HEK293 (cell line): ENCODE results near the gene KRT4.

Source experiments
- CTCF ChIA-PET: fragments of 350-600 bp; formaldehyde crosslinking; extraction: SDS; loops from one replicate; lab custom pipeline; 2021; ENCODE audit warnings: antibody characterized with exemption; lab: Yijun Ruan, JAX
- POLR2A ChIA-PET: fragments of 300-600 bp; formaldehyde crosslinking; extraction: SDS; loops from one replicate; lab custom pipeline; 2020; ENCODE audit warnings: antibody characterized with exemption, inconsistent platforms; lab: Yijun Ruan, JAX
- H3K27ac ChIP-seq: fragments of 200-500 bp; sonication (Bioruptor generic); 2 replicates; pipeline ENCODE4 v1.5.1; 2014; ENCODE audit warnings: low read depth, low read length, control low read depth, inconsistent platforms; ENCODE audit errors: extremely low read depth
- H3K36me3 ChIP-seq, 2 experiments: fragments of 200-500 bp in 1 of 2; sonication (Bioruptor generic) in 1 of 2; 1 replicate in 1 of 2; 2 replicates in 1 of 2; pipeline ENCODE4 v1.5.1; 2014 to 2017; ENCODE audit warnings: inconsistent platforms in 2 of 2, low read length in 2 of 2; ENCODE audit not compliant: control insufficient read depth in 2 of 2, insufficient read depth in 1 of 2
- H3K4me1 ChIP-seq: fragments of 200-500 bp; sonication (Bioruptor generic); 2 replicates; pipeline ENCODE4 v1.5.1; 2014; ENCODE audit warnings: mild to moderate bottlenecking, low read length, inconsistent platforms; ENCODE audit not compliant: control insufficient read depth, insufficient read depth
- H3K4me3 ChIP-seq: 2 replicates; pipeline ENCODE4 v1.5.1; 2011; ENCODE audit warnings: low read depth, mild to moderate bottlenecking, control low read depth, low read length, moderate library complexity
- H3K9me3 ChIP-seq: fragments of 200-500 bp; sonication (Bioruptor generic); 2 replicates; pipeline ENCODE4 v1.5.1; 2014; ENCODE audit warnings: low read depth, low read length, inconsistent platforms; ENCODE audit not compliant: control insufficient read depth, insufficient read depth
- HOXD13 ChIP-seq: sonication (generic); formaldehyde crosslinking; IDR thresholded peaks from 2 replicates; pipeline ENCODE4 v1.8.0; 2022; ENCODE audit warnings: missing genetic modification reagents, borderline replicate concordance
- KLF10 ChIP-seq: fragments of 450-650 bp; IDR thresholded peaks from 2 replicates; pipeline ENCODE4 v1.5.1; 2018; ENCODE audit warnings: missing biosample characterization, mild to moderate bottlenecking, missing genetic modification characterization
- PRDM1 ChIP-seq: fragments of 450-650 bp; formaldehyde crosslinking; IDR thresholded peaks from 2 replicates; pipeline ENCODE4; 2016; ENCODE audit warnings: missing biosample characterization, missing genetic modification characterization
- SCRT2 ChIP-seq: fragments of 450-650 bp; formaldehyde crosslinking; IDR thresholded peaks from 2 replicates; pipeline ENCODE4 v1.5.1; 2016; ENCODE audit warnings: missing biosample characterization, missing genetic modification characterization
- TRIM28 ChIP-seq: IDR thresholded peaks from 2 replicates; pipeline ENCODE4 v1.6.1; 2011; ENCODE audit warnings: low read length, control low read depth, borderline replicate concordance
- ZFHX2 ChIP-seq: fragments of 450-650 bp; formaldehyde crosslinking; conservative IDR thresholded peaks from 2 replicates; pipeline ENCODE4 v1.5.1; 2016; ENCODE audit warnings: missing biosample characterization, missing genetic modification characterization
- ZIC2 ChIP-seq: fragments of 450-650 bp; formaldehyde crosslinking; IDR thresholded peaks from 2 replicates; pipeline ENCODE4 v1.5.1; 2016; ENCODE audit warnings: missing biosample characterization, missing genetic modification characterization
- ZNF2 ChIP-seq: fragments of 450-650 bp; formaldehyde crosslinking; IDR thresholded peaks from 2 replicates; pipeline ENCODE4 v1.5.1; 2016; ENCODE audit warnings: missing biosample characterization, missing genetic modification characterization
- ZNF221 ChIP-seq: fragments of 450-650 bp; formaldehyde crosslinking; IDR thresholded peaks from 2 replicates; pipeline ENCODE4 v1.5.1; 2017; ENCODE audit warnings: missing biosample characterization, missing genetic modification characterization, borderline replicate concordance
- ZNF24 ChIP-seq: fragments of 450-650 bp; formaldehyde crosslinking; IDR thresholded peaks from 2 replicates; pipeline ENCODE4 v1.5.1; 2016; ENCODE audit warnings: missing biosample characterization, missing genetic modification characterization
- ZNF416 ChIP-seq: fragments of 450-650 bp; formaldehyde crosslinking; IDR thresholded peaks from 2 replicates; pipeline ENCODE4 v1.5.1; 2016; ENCODE audit warnings: missing biosample characterization, missing genetic modification characterization
- ZNF473 ChIP-seq: fragments of 450-650 bp; formaldehyde crosslinking; IDR thresholded peaks from 2 replicates; pipeline ENCODE4 v1.5.1; 2017; ENCODE audit warnings: missing biosample characterization, missing genetic modification characterization
- ZNF510 ChIP-seq: fragments of 450-650 bp; formaldehyde crosslinking; IDR thresholded peaks from 2 replicates; pipeline ENCODE4 v1.5.1; 2018; ENCODE audit warnings: mild to moderate bottlenecking, missing genetic modification characterization, missing biosample characterization; ENCODE audit not compliant: insufficient replicate concordance
- ZNF560 ChIP-seq: fragments of 450-650 bp; formaldehyde crosslinking; IDR thresholded peaks from 2 replicates; pipeline ENCODE4 v1.5.1; 2017; ENCODE audit warnings: missing biosample characterization, missing genetic modification characterization, borderline replicate concordance
- ZNF561 ChIP-seq: fragments of 450-650 bp; IDR thresholded peaks from 2 replicates; pipeline ENCODE4 v1.5.1; 2018; ENCODE audit warnings: missing biosample characterization, missing genetic modification characterization, borderline replicate concordance
- ZNF747 ChIP-seq: fragments of 450-650 bp; formaldehyde crosslinking; IDR thresholded peaks from 2 replicates; pipeline ENCODE4 v1.5.1; 2016; ENCODE audit warnings: missing biosample characterization, missing genetic modification characterization
- ZNF768 ChIP-seq: fragments of 450-650 bp; formaldehyde crosslinking; IDR thresholded peaks from 2 replicates; pipeline ENCODE4 v1.5.1; 2018; ENCODE audit warnings: missing biosample characterization, mild to moderate bottlenecking, missing genetic modification characterization
- TF ChIP-seq, protein P1 (sequence below): fragments of 450-650 bp; formaldehyde crosslinking; IDR thresholded peaks from 2 replicates; pipeline ENCODE4 v1.5.1; 2017; ENCODE audit warnings: missing biosample characterization, missing genetic modification characterization
- TF ChIP-seq, protein P2 (sequence below): fragments of 450-650 bp; formaldehyde crosslinking; IDR thresholded peaks from 2 replicates; pipeline ENCODE4 v1.5.1; 2016; ENCODE audit warnings: missing biosample characterization, missing genetic modification characterization
- TF ChIP-seq, protein P3 (sequence below): fragments of 450-650 bp; formaldehyde crosslinking; IDR thresholded peaks from 2 replicates; pipeline ENCODE4 v1.5.1; 2016; ENCODE audit warnings: missing biosample characterization, missing genetic modification characterization, borderline replicate concordance
- TF ChIP-seq, protein P4 (sequence below): fragments of 450-650 bp; formaldehyde crosslinking; IDR thresholded peaks from 2 replicates; pipeline ENCODE4 v1.5.1; 2017; ENCODE audit warnings: missing biosample characterization, mild to moderate bottlenecking, missing genetic modification characterization, moderate library complexity
- TF ChIP-seq, protein P5 (sequence below): fragments of 450-650 bp; formaldehyde crosslinking; conservative IDR thresholded peaks from 2 replicates; pipeline ENCODE4 v1.5.1; 2016; ENCODE audit warnings: low read depth, missing biosample characterization, missing genetic modification characterization
- TF ChIP-seq, protein P6 (sequence below): fragments of 450-650 bp; formaldehyde crosslinking; IDR thresholded peaks from 2 replicates; pipeline ENCODE4 v1.5.1; 2016; ENCODE audit warnings: missing biosample characterization, missing genetic modification characterization

Gene KRT4

DNA sequence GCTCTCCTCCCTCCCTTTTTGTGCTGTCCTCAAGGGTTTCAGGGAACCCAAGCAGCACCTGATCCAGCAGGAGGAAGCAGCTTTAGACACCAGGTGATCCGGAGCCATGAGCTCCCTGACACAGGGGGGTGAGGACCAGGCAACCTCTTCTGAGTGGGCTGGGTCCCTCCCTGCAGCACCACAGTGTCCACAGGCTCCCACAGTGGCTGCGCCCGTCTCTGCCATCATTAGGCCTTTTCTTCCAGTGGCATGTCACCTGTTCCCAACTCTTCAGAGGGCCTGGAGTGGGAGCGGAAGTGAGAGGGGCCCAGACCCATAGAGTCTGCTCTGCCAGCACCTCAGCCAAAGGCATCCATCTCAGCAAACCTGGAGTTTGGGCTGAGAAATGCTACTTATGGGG, 36.4 kb downstream of the KRT4 start (continued):
- TF ChIP-seq, protein P1, sequence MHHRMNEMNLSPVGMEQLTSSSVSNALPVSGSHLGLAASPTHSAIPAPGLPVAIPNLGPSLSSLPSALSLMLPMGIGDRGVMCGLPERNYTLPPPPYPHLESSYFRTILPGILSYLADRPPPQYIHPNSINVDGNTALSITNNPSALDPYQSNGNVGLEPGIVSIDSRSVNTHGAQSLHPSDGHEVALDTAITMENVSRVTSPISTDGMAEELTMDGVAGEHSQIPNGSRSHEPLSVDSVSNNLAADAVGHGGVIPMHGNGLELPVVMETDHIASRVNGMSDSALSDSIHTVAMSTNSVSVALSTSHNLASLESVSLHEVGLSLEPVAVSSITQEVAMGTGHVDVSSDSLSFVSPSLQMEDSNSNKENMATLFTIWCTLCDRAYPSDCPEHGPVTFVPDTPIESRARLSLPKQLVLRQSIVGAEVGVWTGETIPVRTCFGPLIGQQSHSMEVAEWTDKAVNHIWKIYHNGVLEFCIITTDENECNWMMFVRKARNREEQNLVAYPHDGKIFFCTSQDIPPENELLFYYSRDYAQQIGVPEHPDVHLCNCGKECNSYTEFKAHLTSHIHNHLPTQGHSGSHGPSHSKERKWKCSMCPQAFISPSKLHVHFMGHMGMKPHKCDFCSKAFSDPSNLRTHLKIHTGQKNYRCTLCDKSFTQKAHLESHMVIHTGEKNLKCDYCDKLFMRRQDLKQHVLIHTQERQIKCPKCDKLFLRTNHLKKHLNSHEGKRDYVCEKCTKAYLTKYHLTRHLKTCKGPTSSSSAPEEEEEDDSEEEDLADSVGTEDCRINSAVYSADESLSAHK (tag by site-specific recombination): no peak
- TF ChIP-seq, protein P2, sequence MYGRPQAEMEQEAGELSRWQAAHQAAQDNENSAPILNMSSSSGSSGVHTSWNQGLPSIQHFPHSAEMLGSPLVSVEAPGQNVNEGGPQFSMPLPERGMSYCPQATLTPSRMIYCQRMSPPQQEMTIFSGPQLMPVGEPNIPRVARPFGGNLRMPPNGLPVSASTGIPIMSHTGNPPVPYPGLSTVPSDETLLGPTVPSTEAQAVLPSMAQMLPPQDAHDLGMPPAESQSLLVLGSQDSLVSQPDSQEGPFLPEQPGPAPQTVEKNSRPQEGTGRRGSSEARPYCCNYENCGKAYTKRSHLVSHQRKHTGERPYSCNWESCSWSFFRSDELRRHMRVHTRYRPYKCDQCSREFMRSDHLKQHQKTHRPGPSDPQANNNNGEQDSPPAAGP (tag by site-specific recombination): no peak
- TF ChIP-seq SCRT2 (no peak), ZNF473 (tag by site-specific recombination) (no peak), PRDM1 (tag by site-specific recombination) (no peak), ZIC2 (tag by site-specific recombination) (no peak), ZNF510 (tag by site-specific recombination) (no peak), ZNF221 (tag by site-specific recombination) (no peak), ZNF768 (no peak)
- TF ChIP-seq, protein P3, sequence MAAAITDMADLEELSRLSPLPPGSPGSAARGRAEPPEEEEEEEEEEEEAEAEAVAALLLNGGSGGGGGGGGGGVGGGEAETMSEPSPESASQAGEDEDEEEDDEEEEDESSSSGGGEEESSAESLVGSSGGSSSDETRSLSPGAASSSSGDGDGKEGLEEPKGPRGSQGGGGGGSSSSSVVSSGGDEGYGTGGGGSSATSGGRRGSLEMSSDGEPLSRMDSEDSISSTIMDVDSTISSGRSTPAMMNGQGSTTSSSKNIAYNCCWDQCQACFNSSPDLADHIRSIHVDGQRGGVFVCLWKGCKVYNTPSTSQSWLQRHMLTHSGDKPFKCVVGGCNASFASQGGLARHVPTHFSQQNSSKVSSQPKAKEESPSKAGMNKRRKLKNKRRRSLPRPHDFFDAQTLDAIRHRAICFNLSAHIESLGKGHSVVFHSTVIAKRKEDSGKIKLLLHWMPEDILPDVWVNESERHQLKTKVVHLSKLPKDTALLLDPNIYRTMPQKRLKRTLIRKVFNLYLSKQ (tag by site-specific recombination): no peak
- TF ChIP-seq, all 188 proteins: peak for 0

DNA sequence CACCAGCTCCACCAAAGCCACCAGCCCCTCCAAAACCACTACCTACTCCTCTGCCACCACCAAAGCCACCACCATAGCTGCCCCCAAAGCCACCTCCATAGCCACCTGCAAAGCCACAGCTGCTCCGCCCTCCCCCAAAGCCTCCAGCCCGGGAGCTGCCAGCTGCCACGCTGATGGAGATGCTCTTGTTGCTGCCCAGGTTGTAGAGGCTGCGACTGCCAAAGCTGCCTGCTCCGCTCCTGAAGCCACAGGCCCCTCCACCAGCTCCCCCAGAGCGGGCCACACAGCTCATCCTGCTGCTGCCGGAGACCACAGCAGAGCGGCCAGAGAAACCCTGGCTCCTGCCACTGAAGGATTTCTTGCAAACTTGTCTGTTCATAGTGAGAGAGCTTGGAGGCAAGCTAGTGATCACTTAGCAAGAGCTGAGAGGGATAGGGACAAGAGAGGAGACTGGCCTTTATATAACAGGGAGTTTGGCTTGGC, 37.0 kb downstream of the KRT4 start, which contains the start of gene KRT76:
KRT76 (minus strand) TSS at position 433 of the 483 bp plus-strand sequence; CDS start at position 379, 54 bp downstream.
- CTCF ChIA-PET: interaction anchor here (1.0 kb wide), 1 partner anchor 94 kb away, joined by 5 read pairs; no protein-coding TSS in a partner anchor
- no peak within 1 kb of the TSS for H3K4me3 ChIP-seq
- TF ChIP-seq KLF10 (tag by site-specific recombination): no peak
- TF ChIP-seq, protein P4, sequence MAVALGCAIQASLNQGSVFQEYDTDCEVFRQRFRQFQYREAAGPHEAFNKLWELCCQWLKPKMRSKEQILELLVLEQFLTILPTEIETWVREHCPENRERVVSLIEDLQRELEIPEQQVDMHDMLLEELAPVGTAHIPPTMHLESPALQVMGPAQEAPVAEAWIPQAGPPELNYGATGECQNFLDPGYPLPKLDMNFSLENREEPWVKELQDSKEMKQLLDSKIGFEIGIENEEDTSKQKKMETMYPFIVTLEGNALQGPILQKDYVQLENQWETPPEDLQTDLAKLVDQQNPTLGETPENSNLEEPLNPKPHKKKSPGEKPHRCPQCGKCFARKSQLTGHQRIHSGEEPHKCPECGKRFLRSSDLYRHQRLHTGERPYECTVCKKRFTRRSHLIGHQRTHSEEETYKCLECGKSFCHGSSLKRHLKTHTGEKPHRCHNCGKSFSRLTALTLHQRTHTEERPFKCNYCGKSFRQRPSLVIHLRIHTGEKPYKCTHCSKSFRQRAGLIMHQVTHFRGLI (tag by site-specific recombination): no peak
- H3K27ac ChIP-seq: no peak within 1 kb of the TSS
- POLR2A ChIA-PET: no interaction called here
- H3K4me1 ChIP-seq: no peaks in the 10 kb centered on the region
- no peaks in the 10 kb centered on the region for H3K9me3 ChIP-seq
- no peaks in the 10 kb centered on the region for H3K36me3 ChIP-seq

DNA sequence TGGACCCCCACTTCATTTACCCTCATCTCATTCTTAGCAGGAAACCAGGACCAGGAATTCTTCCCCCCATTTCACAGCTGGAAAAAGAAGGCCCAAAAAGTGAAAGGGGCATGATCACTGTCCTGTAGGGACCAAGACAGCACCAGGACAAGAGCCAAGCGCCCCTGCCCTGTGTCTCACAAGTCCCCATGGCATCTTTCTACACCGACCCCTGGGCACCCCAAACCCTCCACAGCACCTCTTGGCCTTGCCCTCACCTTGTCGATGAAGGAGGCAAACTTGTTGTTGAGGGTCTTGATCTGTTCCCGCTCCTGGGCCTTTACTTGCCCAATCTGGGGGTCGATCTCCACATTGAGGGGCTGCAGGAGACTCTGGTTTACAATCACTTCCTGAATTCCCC, 37.5 kb downstream of the KRT4 start:
- Histone ChIP-seq H3K27ac (no peak overlapping the region), H3K9me3 (no peaks in the 10 kb centered on the region), H3K36me3 (no peaks in the 10 kb centered on the region), H3K4me3 (no peak overlapping the region), H3K4me1 (no peaks in the 10 kb centered on the region)
- CTCF ChIA-PET: interaction anchor here (0.6 to 1.0 kb wide), 3 partner anchors 19 to 103 kb away, joined by 5 to 7 read pairs (median 5); no protein-coding TSS in a partner anchor
- POLR2A ChIA-PET: no interaction called here
- TF ChIP-seq ZNF24 (no peak), ZNF416 (tag by site-specific recombination) (no peak), ZNF747 (no peak), ZNF560 (tag by site-specific recombination) (no peak), ZNF2 (tag by site-specific recombination) (no peak), ZFHX2 (no peak), HOXD13 (no peak), TRIM28 (no peak), ZNF561 (no peak)
- TF ChIP-seq, protein P5, sequence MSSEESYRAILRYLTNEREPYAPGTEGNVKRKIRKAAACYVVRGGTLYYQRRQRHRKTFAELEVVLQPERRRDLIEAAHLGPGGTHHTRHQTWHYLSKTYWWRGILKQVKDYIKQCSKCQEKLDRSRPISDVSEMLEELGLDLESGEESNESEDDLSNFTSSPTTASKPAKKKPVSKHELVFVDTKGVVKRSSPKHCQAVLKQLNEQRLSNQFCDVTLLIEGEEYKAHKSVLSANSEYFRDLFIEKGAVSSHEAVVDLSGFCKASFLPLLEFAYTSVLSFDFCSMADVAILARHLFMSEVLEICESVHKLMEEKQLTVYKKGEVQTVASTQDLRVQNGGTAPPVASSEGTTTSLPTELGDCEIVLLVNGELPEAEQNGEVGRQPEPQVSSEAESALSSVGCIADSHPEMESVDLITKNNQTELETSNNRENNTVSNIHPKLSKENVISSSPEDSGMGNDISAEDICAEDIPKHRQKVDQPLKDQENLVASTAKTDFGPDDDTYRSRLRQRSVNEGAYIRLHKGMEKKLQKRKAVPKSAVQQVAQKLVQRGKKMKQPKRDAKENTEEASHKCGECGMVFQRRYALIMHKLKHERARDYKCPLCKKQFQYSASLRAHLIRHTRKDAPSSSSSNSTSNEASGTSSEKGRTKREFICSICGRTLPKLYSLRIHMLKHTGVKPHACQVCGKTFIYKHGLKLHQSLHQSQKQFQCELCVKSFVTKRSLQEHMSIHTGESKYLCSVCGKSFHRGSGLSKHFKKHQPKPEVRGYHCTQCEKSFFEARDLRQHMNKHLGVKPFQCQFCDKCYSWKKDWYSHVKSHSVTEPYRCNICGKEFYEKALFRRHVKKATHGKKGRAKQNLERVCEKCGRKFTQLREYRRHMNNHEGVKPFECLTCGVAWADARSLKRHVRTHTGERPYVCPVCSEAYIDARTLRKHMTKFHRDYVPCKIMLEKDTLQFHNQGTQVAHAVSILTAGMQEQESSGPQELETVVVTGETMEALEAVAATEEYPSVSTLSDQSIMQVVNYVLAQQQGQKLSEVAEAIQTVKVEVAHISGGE (tag by site-specific recombination): no peak
- TF ChIP-seq, protein P6, sequence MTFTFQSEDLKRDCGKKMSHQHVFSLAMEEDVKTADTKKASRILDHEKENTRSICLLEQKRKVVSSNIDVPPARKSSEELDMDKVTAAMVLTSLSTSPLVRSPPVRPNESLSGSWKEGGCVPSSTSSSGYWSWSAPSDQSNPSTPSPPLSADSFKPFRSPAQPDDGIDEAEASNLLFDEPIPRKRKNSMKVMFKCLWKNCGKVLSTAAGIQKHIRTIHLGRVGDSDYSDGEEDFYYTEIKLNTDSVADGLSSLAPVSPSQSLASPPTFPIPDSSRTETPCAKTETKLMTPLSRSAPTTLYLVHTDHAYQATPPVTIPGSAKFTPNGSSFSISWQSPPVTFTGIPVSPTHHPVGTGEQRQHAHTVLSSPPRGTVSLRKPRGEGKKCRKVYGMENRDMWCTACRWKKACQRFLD: no peak
